Left lobe of liver (tissue), 2 donors: ENCODE results near the gene NOS3. TPM values are rescaled to one million over a fixed set of nuclear protein-coding genes. Genes with fewer than 3 reads are reported as not detected.

Source experiments
- ATAC-seq: fragments of 200-7000 bp; cut with Tn5 transposase; one replicate; pipeline ENCODE4 v1.9.1; 2020; ENCODE audit warnings: mild to moderate bottlenecking, moderate library complexity
- DNase-seq: peaks from one replicate; pipeline ENCODE4 v3.0.0-alpha.2; 2020; ENCODE audit warnings: low spot score
- total RNA-seq: library from RNA; stranded (reverse); gene quantifications from one replicate; pipeline ENCODE4 v1.2.1, GENCODE V29; 2021
- donor health status: DM: no; HTN: no; CAD: no; lungs with moderate emphysema.
- donor health status: DM: no; HTN: yes; CAD: no.

The NOS3 gene
- total RNA-seq, 1 donor from 2014 or later = 8.7 TPM

- ATAC-seq (no peak), DNase-seq (no peak)
Observed at GRCh38 chr7:151053096-151053495, 62.3 kb downstream of the NOS3 start.

GRCh38 chr7:151053751-151054150 lies 62.9 kb downstream of the NOS3 start:
- no peak for DNase-seq
- ATAC-seq = no peak

GRCh38 chr7:151056283-151056665 lies 65.5 kb downstream of the NOS3 start:
- ATAC-seq (no peak), DNase-seq (no peak)

- DNase-seq = no peak
Observed at GRCh38 chr7:151056666-151057505, 66.1 kb downstream of the NOS3 start.

GRCh38 chr7:151057506-151057988 lies 66.7 kb downstream of the NOS3 start, which contains the start of gene CDK5:
Gene CDK5 (minus strand): TSS chr7:151057897. CDS start chr7:151057848, 49 bp downstream.
- no peak for ATAC-seq
- DNase-seq = no peak

More at GRCh38 chr7:151056666-151057505, 66.1 kb downstream of the NOS3 start:
- no peak for ATAC-seq

- ATAC-seq = peak; percentile 78
- peak; percentile 99 for DNase-seq
Observed at GRCh38 chr7:151057989-151058780, 67.4 kb downstream of the NOS3 start.

GRCh38 chr7:151058781-151059366 lies 68.1 kb downstream of the NOS3 start:
- DNase-seq = no peak

GRCh38 chr7:151059367-151060112 lies 68.7 kb downstream of the NOS3 start, which contains the start of gene SLC4A2:
Gene SLC4A2 (plus strand): TSS chr7:151059589. CDS start chr7:151061988, 2,399 bp downstream.
- ATAC-seq (peak; percentile 55), DNase-seq (peak; percentile 84)

More at GRCh38 chr7:151058781-151059366, 68.1 kb downstream of the NOS3 start:
- no peak for ATAC-seq

GRCh38 chr7:151060113-151060415 lies 69.2 kb downstream of the NOS3 start:
- ATAC-seq (no peak), DNase-seq (no peak)

GRCh38 chr7:151060416-151061212 lies 69.8 kb downstream of the NOS3 start:
- DNase-seq (peak; percentile 64), ATAC-seq (no peak)

GRCh38 chr7:151061213-151062110 lies 70.6 kb downstream of the NOS3 start:
- ATAC-seq = no peak
- DNase-seq = no peak

- no peak for DNase-seq
- ATAC-seq = no peak
Observed at GRCh38 chr7:151062111-151062398, 71.2 kb downstream of the NOS3 start.

- peak; percentile 94 for DNase-seq
- peak; percentile 63 for ATAC-seq
Observed at GRCh38 chr7:151062399-151063211, 71.8 kb downstream of the NOS3 start.

GRCh38 chr7:151063212-151063561 lies 72.4 kb downstream of the NOS3 start:
- peak; percentile 74 for DNase-seq
- peak; percentile 40 for ATAC-seq
